GOT3 (cell line): ENCODE measurements around the gene MRFAP1.
"Not testable (repeated sequence)": the region's sequence is repeated elsewhere in the genome, so short reads cannot be mapped to it uniquely, and the experiment has no call there.

ENCODE experiments used
- DNase-seq: peaks from one replicate; lab custom pipeline; 2025; ENCODE audit warnings: mixed read lengths; lab: John Stamatoyannopoulos, UW

MRFAP1 gene

GRCh38 chr4:6634746-6635145 is 5.7 kb upstream of the MRFAP1 start:
- DNase-seq: no peak

GRCh38 chr4:6639137-6639680 is 1.3 kb upstream of the MRFAP1 start:
- DNase-seq: no peak

- DNase-seq: no peak
Observed at GRCh38 chr4:6641164-6641970, 882 bp downstream of the MRFAP1 start.

GRCh38 chr4:6641971-6642320 is 1.5 kb downstream of the MRFAP1 start:
- DNase-seq: no peak

GRCh38 chr4:6643141-6643847 is 2.8 kb downstream of the MRFAP1 start:
- DNase-seq: no peak

GRCh38 chr4:6644792-6645530 is 4.5 kb downstream of the MRFAP1 start:
- DNase-seq: no peak

- no peak for DNase-seq
Observed at GRCh38 chr4:6647169-6647568, 6.7 kb downstream of the MRFAP1 start.

- no peak for DNase-seq
Observed at GRCh38 chr4:6647582-6648230, 7.2 kb downstream of the MRFAP1 start.

GRCh38 chr4:6649216-6649615 is 8.7 kb downstream of the MRFAP1 start:
- DNase-seq: no peak

GRCh38 chr4:6654211-6654610 is 13.7 kb downstream of the MRFAP1 start:
- DNase-seq: not testable (repeated sequence)

- not testable (repeated sequence) for DNase-seq
Observed at GRCh38 chr4:6655291-6655690, 14.8 kb downstream of the MRFAP1 start.

GRCh38 chr4:6655924-6656323 is 15.4 kb downstream of the MRFAP1 start:
- no peak for DNase-seq

- no peak for DNase-seq
Observed at GRCh38 chr4:6657242-6658208, 17.0 kb downstream of the MRFAP1 start.

- DNase-seq: no peak
Observed at GRCh38 chr4:6658209-6658595, 17.7 kb downstream of the MRFAP1 start.

GRCh38 chr4:6658597-6659075 is 18.2 kb downstream of the MRFAP1 start:
- no peak for DNase-seq

- DNase-seq: no peak
Observed at GRCh38 chr4:6659897-6660296, 19.4 kb downstream of the MRFAP1 start.

GRCh38 chr4:6660430-6660829 is 19.9 kb downstream of the MRFAP1 start:
- no peak for DNase-seq

GRCh38 chr4:6662591-6662990 is 22.1 kb downstream of the MRFAP1 start:
- DNase-seq: no peak

- no peak for DNase-seq
Observed at GRCh38 chr4:6663596-6664393, 23.3 kb downstream of the MRFAP1 start.

GRCh38 chr4:6665320-6665654 is 24.8 kb downstream of the MRFAP1 start:
- DNase-seq: no peak
